AG10803 (cell line): ENCODE data around the gene FHIT.
"Not testable (repeated sequence)": the region's sequence is repeated elsewhere in the genome, so short reads cannot be mapped to it uniquely, and the experiment has no call there.

Experiments used
- DNase-seq: peaks from one replicate; pipeline ENCODE4 v3.0.0; 2010; ENCODE audit warnings: low read depth
- H3K4me3 ChIP-seq: 2 replicates; pipeline ENCODE4 v1.5.1; 2011; ENCODE audit warnings: mild to moderate bottlenecking, low read length, control low read depth
- CTCF ChIP-seq: conservative IDR thresholded peaks from 2 replicates; pipeline ENCODE4 v1.5.1; 2011; ENCODE audit warnings: mild to moderate bottlenecking, low read length, control low read depth, inconsistent platforms

Gene FHIT

DNA sequence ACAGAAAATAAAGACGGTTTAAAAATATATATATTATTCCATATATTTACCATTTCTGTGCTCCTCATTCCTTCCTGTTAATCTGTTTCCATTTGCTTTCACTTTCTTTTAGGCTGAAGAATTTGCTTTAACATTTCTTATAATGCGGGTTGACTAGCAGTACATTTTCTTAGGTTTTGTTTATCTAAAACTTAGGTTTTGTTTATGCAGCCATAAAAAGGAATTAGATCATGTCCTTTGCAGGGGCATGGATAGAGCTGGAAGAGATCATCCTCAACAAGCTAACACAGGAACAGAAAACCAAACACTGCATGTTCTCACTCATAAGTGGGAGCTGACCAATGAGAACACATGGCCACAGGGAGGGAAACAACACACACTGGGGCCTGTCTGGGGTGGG is 578.1 kb downstream of the FHIT start:
- DNase-seq: no peak
- no peak for TF ChIP-seq CTCF
- no peak overlapping the region for H3K4me3 ChIP-seq

- H3K4me3 ChIP-seq, DNase-seq: not testable (repeated sequence)
Observed at GRCh38 chr3:60672337-60672736, 578.9 kb downstream of the FHIT start.

- H3K4me3 ChIP-seq: no peak overlapping the region
- no peak for TF ChIP-seq CTCF
- DNase-seq: no peak
Observed at GRCh38 chr3:60669636-60670035, 581.6 kb downstream of the FHIT start.

DNA sequence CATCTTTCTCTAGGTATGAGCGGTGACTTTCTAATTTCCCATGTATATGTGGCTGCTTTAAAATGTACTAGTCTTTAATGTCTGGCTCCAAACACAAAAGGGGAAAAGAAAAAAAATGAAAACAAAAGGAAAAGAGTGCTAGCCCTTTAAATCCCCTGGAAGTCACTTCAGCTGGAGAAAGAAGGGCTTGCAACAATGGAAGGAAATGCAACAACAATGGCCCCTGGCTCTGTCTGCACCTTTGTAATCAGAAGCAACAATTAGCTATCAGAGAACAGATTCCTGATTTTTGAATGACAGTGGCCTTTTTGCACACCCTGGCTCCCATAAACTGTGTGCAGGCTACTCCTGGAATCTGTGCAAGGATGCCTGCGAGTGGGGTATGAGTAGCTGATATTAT is 591.2 kb downstream of the FHIT start:
- H3K4me3 ChIP-seq: no peak overlapping the region
- TF ChIP-seq CTCF: no peak
- DNase-seq: no peak

- H3K4me3 ChIP-seq: no peak overlapping the region
- DNase-seq: no peak
- TF ChIP-seq CTCF: no peak
Observed at GRCh38 chr3:60659098-60659497, 592.2 kb downstream of the FHIT start.

DNA sequence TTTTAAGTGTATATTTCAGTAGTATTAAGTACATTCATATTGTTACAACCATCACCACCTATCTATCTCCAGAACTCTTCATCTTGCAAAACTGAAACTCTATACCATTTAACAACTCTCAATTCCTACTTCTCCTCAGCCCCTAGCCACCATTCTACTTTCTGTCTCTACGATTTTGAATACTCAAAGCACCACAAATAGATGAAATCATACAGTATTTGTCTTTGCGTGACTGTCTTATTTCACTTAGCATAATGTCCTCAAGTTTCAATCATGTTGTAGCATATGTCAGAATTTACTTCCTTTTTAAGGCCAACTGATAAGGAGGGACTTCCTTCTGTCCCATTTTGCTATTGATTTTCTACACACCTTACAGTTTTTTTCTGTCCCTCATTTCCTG is 593.3 kb downstream of the FHIT start:
- no peak for DNase-seq
- no peak for TF ChIP-seq CTCF
- no peak overlapping the region for H3K4me3 ChIP-seq

GRCh38 chr3:60652829-60653228 is 598.4 kb downstream of the FHIT start:
- no peak for TF ChIP-seq CTCF

GRCh38 chr3:60651799-60652198 is 599.5 kb downstream of the FHIT start:
- no peak overlapping the region for H3K4me3 ChIP-seq
- TF ChIP-seq CTCF: no peak
- DNase-seq: no peak

More at GRCh38 chr3:60652829-60653228, 598.4 kb downstream of the FHIT start:
- DNase-seq: no peak
- no peak overlapping the region for H3K4me3 ChIP-seq
